Measurements from ENCODE around the gene MPST.
"Not testable (repeated sequence)": the region's sequence is repeated elsewhere in the genome, so short reads cannot be mapped to it uniquely, and the experiment has no call there.

Gene MPST

GRCh38 chr22:36979016-36979910 lies 40.3 kb upstream of the MPST start:
- DNase-seq (ENCODE audit: low read depth, low spot score), result no peak
- no peak for TF ChIP-seq CTCF (IDR thresholded peaks at IDR 0.05; ENCODE audit: low read depth, low read length)
- in situ Hi-C loops (cut with HindIII; ENCODE audit: low sequenced_read_pairs), result no loop called here
- H3K4me3 ChIP-seq (ENCODE audit: low read depth, low read length), result no peak overlapping the region

- in situ Hi-C loops (cut with HindIII; ENCODE audit: low sequenced_read_pairs), result no loop called here
- DNase-seq (ENCODE audit: low read depth, low spot score), result no peak
- TF ChIP-seq CTCF (IDR thresholded peaks at IDR 0.05; ENCODE audit: low read depth, low read length), result no peak
- H3K4me3 ChIP-seq (ENCODE audit: low read depth, low read length), result no peak overlapping the region
These were observed 38.2 kb upstream of the MPST start for GRCh38 chr22:36981247-36981775.

- TF ChIP-seq CTCF (IDR thresholded peaks at IDR 0.05; ENCODE audit: low read depth, low read length), result no peak
- in situ Hi-C loops (cut with HindIII; ENCODE audit: low sequenced_read_pairs), result no loop called here
- no peak for DNase-seq (ENCODE audit: low read depth, low spot score)
- H3K4me3 ChIP-seq (ENCODE audit: low read depth, low read length), result no peak overlapping the region
These were observed 37.4 kb upstream of the MPST start for GRCh38 chr22:36982136-36982535.

GRCh38 chr22:36985211-36985889 lies 34.2 kb upstream of the MPST start:
- DNase-seq (ENCODE audit: low read depth, low spot score), result no peak
- no peak overlapping the region for H3K4me3 ChIP-seq (ENCODE audit: low read depth, low read length)
- in situ Hi-C loops (cut with HindIII; ENCODE audit: low sequenced_read_pairs), result no loop called here
- no peak for TF ChIP-seq CTCF (IDR thresholded peaks at IDR 0.05; ENCODE audit: low read depth, low read length)

- no peak for DNase-seq (ENCODE audit: low read depth, low spot score)
- in situ Hi-C loops (cut with HindIII; ENCODE audit: low sequenced_read_pairs), result no loop called here
- peak; percentile 54 for TF ChIP-seq CTCF (IDR thresholded peaks at IDR 0.05; ENCODE audit: low read depth, low read length)
- no peak overlapping the region for H3K4me3 ChIP-seq (ENCODE audit: low read depth, low read length)
These were observed 33.2 kb upstream of the MPST start for GRCh38 chr22:36986242-36986821.

- no peak for TF ChIP-seq CTCF (IDR thresholded peaks at IDR 0.05; ENCODE audit: low read depth, low read length)
- no peak overlapping the region for H3K4me3 ChIP-seq (ENCODE audit: low read depth, low read length)
- in situ Hi-C loops (cut with HindIII; ENCODE audit: low sequenced_read_pairs), result no loop called here
- no peak for DNase-seq (ENCODE audit: low read depth, low spot score)
These were observed 31.3 kb upstream of the MPST start for GRCh38 chr22:36988075-36988832.

- DNase-seq (ENCODE audit: low read depth, low spot score), result not testable (repeated sequence)
These were observed 30.5 kb upstream of the MPST start for GRCh38 chr22:36989012-36989411.

More at GRCh38 chr22:36989012-36989411, 30.5 kb upstream of the MPST start:
- in situ Hi-C loops (cut with HindIII; ENCODE audit: low sequenced_read_pairs); H3K4me3 ChIP-seq (ENCODE audit: low read depth, low read length): not testable (repeated sequence)

All from astrocyte of the spinal cord (primary cell).